Loucy (cell line): ENCODE measurements around the gene SLC44A4.

Experiments used
- H2AFZ ChIP-seq: fragments of 200-600 bp; sonication (generic); 2 replicates; pipeline ENCODE4 v1.6.0; 2016; ENCODE audit warnings: antibody characterized with exemption, mild to moderate bottlenecking, low read length, moderate library complexity
- H3F3A ChIP-seq: fragments of 200-600 bp; 2 replicates; pipeline ENCODE4 v1.6.0; 2016; ENCODE audit warnings: antibody characterized with exemption, low read depth, mild to moderate bottlenecking
- H3K27me3 ChIP-seq: fragments of 200-600 bp; sonication (generic); 2 replicates; pipeline ENCODE4 v1.6.1; 2014; ENCODE audit warnings: low read length, mild to moderate bottlenecking; ENCODE audit not compliant: insufficient read depth, poor library complexity, severe bottlenecking
- H3K36me3 ChIP-seq: fragments of 200-600 bp; sonication (generic); 2 replicates; pipeline ENCODE4 v1.6.1; 2016; ENCODE audit warnings: low read length; ENCODE audit not compliant: insufficient read depth
- H3K4me1 ChIP-seq: fragments of 200-600 bp; sonication (generic); 2 replicates; pipeline ENCODE4 v1.5.1; 2014; ENCODE audit warnings: low read length, mild to moderate bottlenecking; ENCODE audit not compliant: insufficient read depth, poor library complexity, severe bottlenecking
- H3K4me2 ChIP-seq: fragments of 200-600 bp; sonication (generic); 2 replicates; pipeline ENCODE4 v1.6.0; 2014; ENCODE audit warnings: antibody characterized with exemption, low read length, low read depth, mild to moderate bottlenecking; ENCODE audit not compliant: poor library complexity, severe bottlenecking
- H3K4me3 ChIP-seq: fragments of 200-600 bp; sonication (generic); 2 replicates; pipeline ENCODE4 v1.5.1; 2014; ENCODE audit warnings: low read length, mild to moderate bottlenecking, mixed read lengths; ENCODE audit not compliant: poor library complexity, severe bottlenecking
- H3K79me2 ChIP-seq: fragments of 200-600 bp; sonication (generic); 2 replicates; pipeline ENCODE4 v1.6.1; 2014; ENCODE audit warnings: low read length; ENCODE audit not compliant: insufficient read depth
- H3K9ac ChIP-seq: fragments of 200-600 bp; sonication (generic); 2 replicates; pipeline ENCODE4 v1.6.0; 2014; ENCODE audit warnings: mild to moderate bottlenecking, low read depth, low read length, moderate library complexity; ENCODE audit not compliant: poor library complexity, severe bottlenecking
- H3K9me2 ChIP-seq: fragments of 200-600 bp; sonication (generic); replicated peaks from 2 replicates; pipeline ENCODE4 v1.6.1; 2016; ENCODE audit warnings: low read depth, low read length, mixed read lengths
- H3K9me3 ChIP-seq: fragments of 200-600 bp; sonication (generic); 2 replicates; pipeline ENCODE4 v1.6.1; 2014; ENCODE audit warnings: mild to moderate bottlenecking, antibody characterized with exemption, low read length, low read depth; ENCODE audit not compliant: insufficient read depth
- H4K20me1 ChIP-seq: fragments of 200-600 bp; sonication (generic); 2 replicates; pipeline ENCODE4 v1.6.0; 2014; ENCODE audit warnings: antibody characterized with exemption, low read length, mild to moderate bottlenecking; ENCODE audit not compliant: insufficient read depth, poor library complexity, severe bottlenecking
- CTCF ChIP-seq: fragments of 200-600 bp; sonication (generic); conservative IDR thresholded peaks from 2 replicates; pipeline ENCODE4 v1.5.1; 2014; ENCODE audit warnings: mild to moderate bottlenecking, antibody characterized with exemption, low read length
- EZH2phosphoT487 ChIP-seq: fragments of 200-600 bp; IDR thresholded peaks from 2 replicates; pipeline ENCODE4 v1.6.1; 2018; ENCODE audit warnings: antibody characterized with exemption, mild to moderate bottlenecking, moderate library complexity, borderline replicate concordance

Gene SLC44A4

GRCh38 chr6:31881136-31881859, 2.5 kb upstream of the SLC44A4 start:
- no peak overlapping the region for H3K9ac ChIP-seq
- H4K20me1 ChIP-seq, result no peaks in the 10 kb centered on the region
- no peak overlapping the region for H3K4me3 ChIP-seq
- no peaks in the 10 kb centered on the region for H3K27me3 ChIP-seq
- no peaks in the 10 kb centered on the region for H3F3A ChIP-seq
- H3K9me2 ChIP-seq, result no peaks in the 10 kb centered on the region
- H3K79me2 ChIP-seq, result no peaks in the 10 kb centered on the region
- peaks cover 64% of the 10 kb centered on the region; the same call in 1 of the 2 replicates for H3K36me3 ChIP-seq
- H3K4me1 ChIP-seq, result no peaks in the 10 kb centered on the region
- H2AFZ ChIP-seq, result no peak overlapping the region
- no peak overlapping the region for H3K4me2 ChIP-seq
- no peak for TF ChIP-seq CTCF
- TF ChIP-seq EZH2phosphoT487, result no peak
- no peaks in the 10 kb centered on the region for H3K9me3 ChIP-seq

- Histone ChIP-seq H3K27me3 (no peaks in the 10 kb centered on the region), H4K20me1 (no peaks in the 10 kb centered on the region), H3K4me2 (no peak overlapping the region), H3K9ac (no peak overlapping the region), H3K9me3 (no peaks in the 10 kb centered on the region), H3K79me2 (no peaks in the 10 kb centered on the region), H3K4me3 (no peak overlapping the region), H3K36me3 (peaks cover 57% of the 10 kb centered on the region; the same call in 1 of the 2 replicates), H3K4me1 (no peaks in the 10 kb centered on the region), H3K9me2 (no peaks in the 10 kb centered on the region), H3F3A (no peaks in the 10 kb centered on the region), H2AFZ (no peak overlapping the region)
- TF ChIP-seq EZH2phosphoT487, result no peak
- TF ChIP-seq CTCF, result no peak
Observed at GRCh38 chr6:31880616-31881015, 1.8 kb upstream of the SLC44A4 start.

- Histone ChIP-seq H3K9me2 (no peaks in the 10 kb centered on the region), H3K4me2 (no peak overlapping the region), H4K20me1 (no peaks in the 10 kb centered on the region), H3K9ac (no peak overlapping the region), H3K36me3 (peaks cover 51% of the 10 kb centered on the region; the same call in 1 of the 2 replicates), H3F3A (0 out of 2 replicates have a peak, but pooled peaks cover 5% of the 10 kb centered on the region), H2AFZ (no peak overlapping the region), H3K4me3 (no peak overlapping the region), H3K27me3 (no peaks in the 10 kb centered on the region), H3K79me2 (no peaks in the 10 kb centered on the region), H3K4me1 (no peaks in the 10 kb centered on the region), H3K9me3 (no peaks in the 10 kb centered on the region)
- TF ChIP-seq CTCF (no peak), EZH2phosphoT487 (no peak)
Observed at GRCh38 chr6:31879901-31880300, 1.1 kb upstream of the SLC44A4 start.
